ENCODE measurements around the gene ELFN2.

Gene ELFN2

GRCh38 chr22:37363261-37363992 is 63.9 kb downstream of the ELFN2 start:
- no peak for DNase-seq (ENCODE audit: low read depth in 1 of 2, low spot score in 1 of 2)
- no peak for TF ChIP-seq JUND (IDR thresholded peaks at IDR 0.05; ENCODE audit: low read depth)
- in situ Hi-C loops (cut with HindIII; ENCODE audit: low pct_unique_long_range_greater_than_20kb, low sequenced_read_pairs): no loop called here

GRCh38 chr22:37362621-37363020 is 64.7 kb downstream of the ELFN2 start:
- TF ChIP-seq JUND (IDR thresholded peaks at IDR 0.05; ENCODE audit: low read depth): no peak
- in situ Hi-C loops (cut with HindIII; ENCODE audit: low pct_unique_long_range_greater_than_20kb, low sequenced_read_pairs): no loop called here
- no peak for DNase-seq (ENCODE audit: low read depth in 1 of 2, low spot score in 1 of 2)

GRCh38 chr22:37358917-37359316 is 68.4 kb downstream of the ELFN2 start:
- TF ChIP-seq JUND (IDR thresholded peaks at IDR 0.05; ENCODE audit: low read depth): no peak

GRCh38 chr22:37358386-37358785 is 68.9 kb downstream of the ELFN2 start:
- in situ Hi-C loops (cut with HindIII; ENCODE audit: low pct_unique_long_range_greater_than_20kb, low sequenced_read_pairs): no loop called here
- no peak for DNase-seq (ENCODE audit: low read depth in 1 of 2, low spot score in 1 of 2)
- TF ChIP-seq JUND (IDR thresholded peaks at IDR 0.05; ENCODE audit: low read depth): no peak

More at GRCh38 chr22:37358917-37359316, 68.4 kb downstream of the ELFN2 start:
- DNase-seq (ENCODE audit: low read depth in 1 of 2, low spot score in 1 of 2): no peak
- in situ Hi-C loops (cut with HindIII; ENCODE audit: low pct_unique_long_range_greater_than_20kb, low sequenced_read_pairs): no loop called here

GRCh38 chr22:37357446-37358075 is 69.7 kb downstream of the ELFN2 start:
- no peak for DNase-seq (ENCODE audit: low read depth in 1 of 2, low spot score in 1 of 2)
- no peak for TF ChIP-seq JUND (IDR thresholded peaks at IDR 0.05; ENCODE audit: low read depth)
- in situ Hi-C loops (cut with HindIII; ENCODE audit: low pct_unique_long_range_greater_than_20kb, low sequenced_read_pairs): no loop called here

GRCh38 chr22:37356922-37357321 is 70.4 kb downstream of the ELFN2 start:
- DNase-seq (ENCODE audit: low read depth in 1 of 2, low spot score in 1 of 2): no peak
- no peak for TF ChIP-seq JUND (IDR thresholded peaks at IDR 0.05; ENCODE audit: low read depth)
- in situ Hi-C loops (cut with HindIII; ENCODE audit: low pct_unique_long_range_greater_than_20kb, low sequenced_read_pairs): no loop called here

- no peak for TF ChIP-seq JUND (IDR thresholded peaks at IDR 0.05; ENCODE audit: low read depth)
- DNase-seq (ENCODE audit: low read depth in 1 of 2, low spot score in 1 of 2): no peak
- in situ Hi-C loops (cut with HindIII; ENCODE audit: low pct_unique_long_range_greater_than_20kb, low sequenced_read_pairs): no loop called here
Observed at GRCh38 chr22:37355174-37355573, 72.1 kb downstream of the ELFN2 start.

GRCh38 chr22:37354670-37355069 is 72.6 kb downstream of the ELFN2 start:
- no peak for DNase-seq (ENCODE audit: low read depth in 1 of 2, low spot score in 1 of 2)
- no peak for TF ChIP-seq JUND (IDR thresholded peaks at IDR 0.05; ENCODE audit: low read depth)
- in situ Hi-C loops (cut with HindIII; ENCODE audit: low pct_unique_long_range_greater_than_20kb, low sequenced_read_pairs): no loop called here

GRCh38 chr22:37354261-37354660 is 73.0 kb downstream of the ELFN2 start:
- in situ Hi-C loops (cut with HindIII; ENCODE audit: low pct_unique_long_range_greater_than_20kb, low sequenced_read_pairs): no loop called here
- TF ChIP-seq JUND (IDR thresholded peaks at IDR 0.05; ENCODE audit: low read depth): no peak
- DNase-seq (ENCODE audit: low read depth in 1 of 2, low spot score in 1 of 2): no peak

GRCh38 chr22:37353839-37354238 is 73.4 kb downstream of the ELFN2 start:
- in situ Hi-C loops (cut with HindIII; ENCODE audit: low pct_unique_long_range_greater_than_20kb, low sequenced_read_pairs): no loop called here
- DNase-seq (ENCODE audit: low read depth in 1 of 2, low spot score in 1 of 2): no peak
- no peak for TF ChIP-seq JUND (IDR thresholded peaks at IDR 0.05; ENCODE audit: low read depth)

- no peak for DNase-seq (ENCODE audit: low read depth in 1 of 2, low spot score in 1 of 2)
- no peak for TF ChIP-seq JUND (IDR thresholded peaks at IDR 0.05; ENCODE audit: low read depth)
- in situ Hi-C loops (cut with HindIII; ENCODE audit: low pct_unique_long_range_greater_than_20kb, low sequenced_read_pairs): no loop called here
Observed at GRCh38 chr22:37352481-37352880, 74.8 kb downstream of the ELFN2 start.

GRCh38 chr22:37351232-37351631 is 76.0 kb downstream of the ELFN2 start:
- no peak for DNase-seq (ENCODE audit: low read depth in 1 of 2, low spot score in 1 of 2)
- TF ChIP-seq JUND (IDR thresholded peaks at IDR 0.05; ENCODE audit: low read depth): no peak
- in situ Hi-C loops (cut with HindIII; ENCODE audit: low pct_unique_long_range_greater_than_20kb, low sequenced_read_pairs): no loop called here

GRCh38 chr22:37349043-37349814 is 78.0 kb downstream of the ELFN2 start:
- in situ Hi-C loops (cut with HindIII; ENCODE audit: low pct_unique_long_range_greater_than_20kb, low sequenced_read_pairs): no loop called here
- TF ChIP-seq JUND (IDR thresholded peaks at IDR 0.05; ENCODE audit: low read depth): no peak
- DNase-seq (ENCODE audit: low read depth in 1 of 2, low spot score in 1 of 2): no peak

All from T47D (cell line).